GM23248 (cell line): ENCODE measurements around the gene FAM237A.

Experiments used
- EZH2 ChIP-seq: fragments of 200-600 bp; sonication (generic); IDR thresholded peaks from 2 replicates; pipeline ENCODE4 v1.6.1; 2018; ENCODE audit warnings: antibody characterized with exemption, mild to moderate bottlenecking; ENCODE audit not compliant: insufficient read depth, poor library complexity, severe bottlenecking
- EZH2phosphoT487 ChIP-seq: fragments of 200-600 bp; sonication (generic); IDR thresholded peaks from 2 replicates; pipeline ENCODE4 v1.6.1; 2018; ENCODE audit warnings: antibody characterized with exemption, moderate library complexity, mild to moderate bottlenecking, low read depth; ENCODE audit not compliant: insufficient read depth

- TF ChIP-seq EZH2phosphoT487 (no peak), EZH2 (no peak)
Observed at GRCh38 chr2:206611191-206611590, 31.1 kb upstream of the FAM237A start.
